H1 (cell line): ENCODE results near the gene BZW1. TPM values are rescaled to one million over a fixed set of nuclear protein-coding genes. Genes with fewer than 3 reads are reported as not detected.

Source experiments
- CHD2 ChIP-seq: IDR thresholded peaks from 2 replicates; pipeline ENCODE4 v1.6.1; 2012; ENCODE audit warnings: low read length, improper control_type of control experiment
- polyA plus RNA-seq, 7 experiments: library from polyadenylated mRNA; depleted of rRNA in 3 of 7; stranded (reverse) in 5 of 7; unstranded in 2 of 7; fragments of >200 nt in 5 of 7; fragments of 200-250 nt in 2 of 7; gene quantifications; 1 replicate in 5 of 7; 2 replicates in 1 of 7; 4 replicates in 1 of 7; pipeline versions ENCODE4 v1.2.1 to v1.2.3, GENCODE V29; 2011 to 2013; ENCODE audit warnings: missing spikeins in 2 of 7, mixed read lengths in 2 of 7
- total RNA-seq: library from RNA; stranded (reverse); fragmentation: NEBNext Ultra II Directional; extraction: Animal tissue kit (Norgen Biotek cat#: 25700); gene quantifications from 2 replicates; pipeline ENCODE4 v1.2.1, GENCODE V29; 2021

The BZW1 gene
- total and polyA plus RNA-seq, 2 of the 8 experiments (the other 6 are each of a cell fraction or from before 2014, with no cell fraction given) = 152 to 335 TPM

DNA sequence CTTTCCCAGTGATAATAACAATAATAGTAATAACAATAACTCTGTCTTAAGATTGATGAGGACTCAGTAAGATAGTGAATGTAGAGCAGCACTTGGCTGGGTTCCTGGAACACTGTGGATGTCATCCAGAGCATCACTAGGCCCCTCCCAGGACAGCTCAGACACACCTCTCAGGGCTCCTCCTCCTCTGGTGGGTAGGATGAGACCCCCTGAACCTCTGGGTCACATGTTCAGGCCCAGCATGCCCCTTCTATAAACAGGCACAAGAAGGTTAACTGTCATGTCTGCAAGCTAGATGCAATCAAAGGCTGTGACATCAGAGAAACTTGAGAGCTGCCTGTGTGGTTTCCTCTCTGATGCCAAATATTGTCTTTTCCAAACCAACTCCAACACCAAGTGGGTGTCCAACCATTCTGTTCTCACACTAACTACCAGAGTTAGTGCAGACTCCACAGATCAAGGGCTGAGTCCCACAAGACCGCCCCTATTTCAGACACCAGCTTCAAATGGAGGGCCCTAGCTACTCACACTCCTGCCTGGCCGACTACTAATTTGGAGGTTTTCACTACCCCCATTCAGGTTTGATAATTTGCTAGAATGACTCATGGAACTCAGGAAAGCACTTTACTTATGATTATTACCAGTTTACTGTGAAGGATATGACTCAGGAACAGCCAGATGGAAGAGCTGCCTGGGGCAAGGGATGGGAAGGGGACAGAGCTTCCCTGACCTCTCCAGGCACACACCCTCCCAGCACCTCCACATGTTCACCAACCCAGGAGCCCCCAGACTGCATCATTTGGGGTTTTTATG is 46.4 kb upstream of the BZW1 start (continued):
- TF ChIP-seq CHD2 = no peak
